CD4-positive, alpha-beta T cell treated with Interleukin-4 for 1 hour (primary cell): Measurements from ENCODE around the gene HOXB8.

Experiments
- DNase-seq, 2 donors: peaks; one replicate each; pipeline ENCODE4 v3.0.0-alpha.2; 2020 to 2022

HOXB8 gene

GRCh38 chr17:48637323-48638260 lies 22.5 kb upstream of the HOXB8 start:
- no peak for DNase-seq

- peak; percentile 48 to 61 for DNase-seq
These were observed 21.3 kb upstream of the HOXB8 start for GRCh38 chr17:48636177-48637018.

GRCh38 chr17:48634493-48635208 lies 19.6 kb upstream of the HOXB8 start:
- no peak for DNase-seq

GRCh38 chr17:48633266-48633677 lies 18.2 kb upstream of the HOXB8 start:
- DNase-seq = no peak

- DNase-seq = no peak
These were observed 17.6 kb upstream of the HOXB8 start for GRCh38 chr17:48632579-48633265.

GRCh38 chr17:48631693-48632578 lies 16.8 kb upstream of the HOXB8 start:
- DNase-seq = no peak

- no peak for DNase-seq
These were observed 16.0 kb upstream of the HOXB8 start for GRCh38 chr17:48630925-48631692.

GRCh38 chr17:48630009-48630924 lies 15.2 kb upstream of the HOXB8 start:
- DNase-seq = no peak

- no peak for DNase-seq
These were observed 14.3 kb upstream of the HOXB8 start for GRCh38 chr17:48629411-48629759.

- DNase-seq = no peak
These were observed 13.7 kb upstream of the HOXB8 start for GRCh38 chr17:48628649-48629410.

GRCh38 chr17:48627623-48628521 lies 12.8 kb upstream of the HOXB8 start:
- no peak for DNase-seq

GRCh38 chr17:48627118-48627597 lies 12.1 kb upstream of the HOXB8 start:
- DNase-seq = no peak

GRCh38 chr17:48626245-48627117 lies 11.4 kb upstream of the HOXB8 start, which contains the start of gene HOXB9:
Gene HOXB9 (minus strand): TSS chr17:48626358. CDS start chr17:48626269, 89 bp downstream.
- peak; percentile 43 to 45 for DNase-seq

GRCh38 chr17:48625495-48626244 lies 10.6 kb upstream of the HOXB8 start:
- peak in 1 of 2 donors; percentile 45 for DNase-seq
